Left ventricle myocardium inferior (tissue), 1 donor: ENCODE measurements around the gene TNIP1. TPM values are rescaled to one million over a fixed set of nuclear protein-coding genes. Genes with fewer than 3 reads are reported as not detected.
A peak's percentile ranks its signal among the peaks of the same experiment; 100 is the strongest.

Experiments
- DNase-seq: peaks from one replicate; pipeline ENCODE4 v3.0.0-alpha.2; 2020
- H3K27ac ChIP-seq: fragments of 200-600 bp; replicated peaks from 2 replicates; pipeline ENCODE4 v1.8.0; 2021
- H3K27me3 ChIP-seq: fragments of 200-600 bp; 2 replicates; pipeline ENCODE4 v1.8.0; 2021; ENCODE audit warnings: low read depth
- H3K36me3 ChIP-seq: fragments of 200-600 bp; 2 replicates; pipeline ENCODE4 v1.8.0; 2021
- H3K4me1 ChIP-seq: fragments of 200-600 bp; 2 replicates; pipeline ENCODE4 v1.8.0; 2021
- H3K4me3 ChIP-seq: fragments of 200-600 bp; 2 replicates; pipeline ENCODE4 v1.8.0; 2021; ENCODE audit warnings: mild to moderate bottlenecking, moderate library complexity
- H3K9me3 ChIP-seq: fragments of 200-600 bp; replicated peaks from 2 replicates; pipeline ENCODE4 v1.8.0; 2021
- intact Hi-C: fragments of 100-400 bp; cut with micrococcal nuclease; formaldehyde crosslinking; loops from one replicate; pipeline ENCODE4 v1.11.0; 2022
- total RNA-seq: library from RNA; stranded (reverse); fragmentation: NEBNext Ultra II Directional; extraction: Animal tissue kit (Norgen Biotek cat#: 25700); gene quantifications from one replicate; pipeline ENCODE4 v1.2.1, GENCODE V29; 2021
- TF ChIP-seq, protein P1 (sequence below): fragments of 200-600 bp; IDR thresholded peaks from 2 replicates; pipeline ENCODE4 v1.8.0; 2021; ENCODE audit warnings: antibody characterized with exemption, mild to moderate bottlenecking, borderline replicate concordance
- donor health status: DM: no; HTN: yes; CAD: no; lungs with severe emphysema.

TNIP1 gene
- total RNA-seq, 1 donor from 2014 or later = 131 TPM

DNA sequence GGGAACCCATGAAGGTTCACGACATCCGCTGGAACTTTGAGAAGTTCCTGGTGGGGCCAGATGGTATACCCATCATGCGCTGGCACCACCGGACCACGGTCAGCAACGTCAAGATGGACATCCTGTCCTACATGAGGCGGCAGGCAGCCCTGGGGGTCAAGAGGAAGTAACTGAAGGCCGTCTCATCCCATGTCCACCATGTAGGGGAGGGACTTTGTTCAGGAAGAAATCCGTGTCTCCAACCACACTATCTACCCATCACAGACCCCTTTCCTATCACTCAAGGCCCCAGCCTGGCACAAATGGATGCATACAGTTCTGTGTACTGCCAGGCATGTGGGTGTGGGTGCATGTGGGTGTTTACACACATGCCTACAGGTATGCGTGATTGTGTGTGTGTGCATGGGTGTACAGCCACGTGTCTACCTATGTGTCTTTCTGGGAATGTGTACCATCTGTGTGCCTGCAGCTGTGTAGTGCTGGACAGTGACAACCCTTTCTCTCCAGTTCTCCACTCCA lies 52.8 kb downstream of the TNIP1 start:
- H3K36me3 ChIP-seq = peaks cover 85% of the 10 kb centered on the region
- TF ChIP-seq, protein P1, sequence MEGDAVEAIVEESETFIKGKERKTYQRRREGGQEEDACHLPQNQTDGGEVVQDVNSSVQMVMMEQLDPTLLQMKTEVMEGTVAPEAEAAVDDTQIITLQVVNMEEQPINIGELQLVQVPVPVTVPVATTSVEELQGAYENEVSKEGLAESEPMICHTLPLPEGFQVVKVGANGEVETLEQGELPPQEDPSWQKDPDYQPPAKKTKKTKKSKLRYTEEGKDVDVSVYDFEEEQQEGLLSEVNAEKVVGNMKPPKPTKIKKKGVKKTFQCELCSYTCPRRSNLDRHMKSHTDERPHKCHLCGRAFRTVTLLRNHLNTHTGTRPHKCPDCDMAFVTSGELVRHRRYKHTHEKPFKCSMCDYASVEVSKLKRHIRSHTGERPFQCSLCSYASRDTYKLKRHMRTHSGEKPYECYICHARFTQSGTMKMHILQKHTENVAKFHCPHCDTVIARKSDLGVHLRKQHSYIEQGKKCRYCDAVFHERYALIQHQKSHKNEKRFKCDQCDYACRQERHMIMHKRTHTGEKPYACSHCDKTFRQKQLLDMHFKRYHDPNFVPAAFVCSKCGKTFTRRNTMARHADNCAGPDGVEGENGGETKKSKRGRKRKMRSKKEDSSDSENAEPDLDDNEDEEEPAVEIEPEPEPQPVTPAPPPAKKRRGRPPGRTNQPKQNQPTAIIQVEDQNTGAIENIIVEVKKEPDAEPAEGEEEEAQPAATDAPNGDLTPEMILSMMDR = no peak
- no peak for DNase-seq
- intact Hi-C loops = no loop called here
- H3K27ac ChIP-seq = peak overlapping the region; percentile 97
- peaks cover 86% of the 10 kb centered on the region for H3K4me1 ChIP-seq
- no peaks in the 10 kb centered on the region for H3K9me3 ChIP-seq
- no peaks in the 10 kb centered on the region for H3K27me3 ChIP-seq
- no peak overlapping the region for H3K4me3 ChIP-seq

DNA sequence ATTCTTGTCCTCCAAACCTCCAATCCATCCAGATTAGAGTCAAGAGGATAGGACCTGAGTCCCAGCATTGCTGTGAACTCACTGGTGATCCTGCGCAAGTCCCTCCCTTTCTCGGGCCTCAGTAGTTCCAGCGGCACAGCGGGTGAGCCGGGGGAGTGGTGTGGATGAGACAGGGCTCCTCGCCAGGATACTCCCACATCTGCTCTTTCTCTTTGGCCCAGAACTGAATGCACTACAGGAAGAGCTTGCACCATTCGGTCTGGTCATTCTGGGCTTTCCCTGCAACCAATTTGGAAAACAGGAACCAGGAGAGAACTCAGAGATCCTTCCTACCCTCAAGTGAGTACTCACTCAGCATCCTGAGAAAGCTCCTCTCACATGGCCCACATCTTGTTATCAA lies 54.2 kb downstream of the TNIP1 start:
- H3K36me3 ChIP-seq = peaks cover 73% of the 10 kb centered on the region

DNA sequence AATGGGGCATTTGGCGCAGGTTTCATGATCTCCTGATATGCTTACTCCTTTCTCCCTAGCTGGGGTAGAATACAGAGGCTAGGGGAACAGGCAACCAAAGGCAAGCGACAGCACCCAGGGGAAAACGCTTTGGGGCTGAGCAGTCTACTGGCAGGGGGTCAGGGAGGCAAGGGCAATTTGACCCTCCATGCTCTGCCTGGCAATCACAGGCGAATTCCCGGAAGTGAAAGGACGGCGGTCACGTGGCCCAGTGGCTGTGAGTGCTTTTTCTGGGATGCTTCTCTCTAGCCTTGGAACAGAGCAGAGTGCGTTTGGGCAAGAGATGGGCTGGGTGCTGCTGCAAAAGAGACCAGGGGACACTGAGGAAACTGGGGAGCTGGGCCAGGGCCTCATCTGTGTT lies 54.7 kb downstream of the TNIP1 start:
- no peaks in the 10 kb centered on the region for H3K27me3 ChIP-seq
- H3K4me1 ChIP-seq = peaks cover 99% of the 10 kb centered on the region
- no peak for DNase-seq
- H3K36me3 ChIP-seq = peaks cover 67% of the 10 kb centered on the region
- peak overlapping the region; percentile 97 for H3K27ac ChIP-seq
- TF ChIP-seq, protein P1 = no peak
- intact Hi-C loops = no loop called here
- peak overlapping the region; percentile 97 for H3K4me3 ChIP-seq
- no peaks in the 10 kb centered on the region for H3K9me3 ChIP-seq

More for the DNA sequence above, 54.2 kb downstream of the TNIP1 start:
- Histone ChIP-seq H3K9me3 (no peaks in the 10 kb centered on the region), H3K4me3 (peak overlapping the region; percentile 97), H3K27ac (peak overlapping the region; percentile 97), H3K4me1 (peaks cover 99% of the 10 kb centered on the region), H3K27me3 (no peaks in the 10 kb centered on the region)
- peak; percentile 68 for DNase-seq
- TF ChIP-seq, protein P1 = no peak
- intact Hi-C loops = no loop called here

GRCh38 chr5:151025250-151025606 lies 55.6 kb downstream of the TNIP1 start:
- TF ChIP-seq, protein P1 = no peak
- no peaks in the 10 kb centered on the region for H3K9me3 ChIP-seq
- no peaks in the 10 kb centered on the region for H3K27me3 ChIP-seq
- peak overlapping the region; percentile 97 for H3K27ac ChIP-seq
- peaks cover 97% of the 10 kb centered on the region for H3K4me1 ChIP-seq
- intact Hi-C loops = no loop called here
- DNase-seq = no peak
- H3K4me3 ChIP-seq = peak overlapping the region; percentile 97
- peaks cover 61% of the 10 kb centered on the region for H3K36me3 ChIP-seq

DNA sequence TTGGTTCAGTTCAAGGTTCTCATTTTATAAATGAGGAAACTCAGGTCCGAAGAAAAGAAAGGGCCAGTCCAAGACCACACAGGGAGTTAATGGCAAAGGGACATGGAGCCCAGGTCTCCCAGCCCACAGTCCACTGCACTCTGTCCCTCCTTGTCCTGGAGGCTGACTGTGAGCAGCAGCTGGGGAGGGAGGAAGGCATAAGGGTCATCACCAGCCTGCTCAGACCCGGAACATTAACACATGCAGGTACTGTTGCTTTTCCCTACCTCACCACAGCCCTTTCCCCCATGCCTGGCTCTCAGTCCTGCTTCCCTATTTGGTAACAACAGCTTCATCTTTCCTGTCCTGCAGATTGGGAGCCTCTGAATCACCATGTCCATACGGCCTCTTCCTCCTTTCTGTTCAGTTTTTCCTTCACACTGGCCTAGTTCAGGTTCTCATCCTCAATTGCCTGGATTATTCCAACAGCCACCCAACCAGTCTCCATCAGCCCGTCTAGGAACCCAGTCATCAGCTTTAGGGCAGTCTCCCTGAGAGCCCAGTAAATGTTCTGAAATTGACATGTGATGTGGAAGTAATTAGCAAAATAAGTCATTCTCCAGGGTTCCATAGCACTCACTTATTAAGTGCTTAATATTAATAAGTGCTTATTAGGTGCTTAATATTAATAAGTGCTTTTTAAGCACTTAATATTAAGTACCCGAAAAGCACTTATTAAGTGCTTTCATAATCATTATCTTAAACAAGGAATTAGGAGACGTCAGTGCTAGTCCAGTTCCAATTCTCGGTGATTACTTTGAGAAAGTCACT lies 56.2 kb downstream of the TNIP1 start:
- peaks cover 55% of the 10 kb centered on the region for H3K36me3 ChIP-seq
- no peaks in the 10 kb centered on the region for H3K9me3 ChIP-seq
- intact Hi-C loops = no loop called here
- H3K27ac ChIP-seq = peak overlapping the region; percentile 97
- no peaks in the 10 kb centered on the region for H3K27me3 ChIP-seq
- no peak for DNase-seq
- H3K4me3 ChIP-seq = peak overlapping the region; percentile 97
- TF ChIP-seq, protein P1 = no peak
- peaks cover 97% of the 10 kb centered on the region for H3K4me1 ChIP-seq
